K562 (cell line): Measurements from ENCODE around the gene PIK3R6. TPM values are rescaled to one million over a fixed set of nuclear protein-coding genes. Genes with fewer than 3 reads are reported as not detected.

Source experiments
- ATAC-seq: fragments of 200-7000 bp; cut with Tn5 transposase; 3 replicates; pipeline ENCODE4 v1.9.1; 2020; ENCODE audit warnings: moderate library complexity
- BruUV-seq: library from RNA; stranded (reverse); fragments of 400-500 nt; replicated peaks from 2 replicates; lab custom pipeline; 2021; lab: Mats Ljungman, UMichigan
- CTCF ChIA-PET: fragments of 300-600 bp; formaldehyde crosslinking; extraction: SDS; loops from one replicate; lab custom pipeline; 2021; ENCODE audit warnings: low intra/inter-chr PET ratio; lab: Yijun Ruan, JAX
- POLR2A ChIA-PET: fragments of 300-600, 350-650 bp; sonication (Branson Sonifier 250); formaldehyde crosslinking; extraction: SDS; loops from one replicate; lab custom pipeline; 2021; ENCODE audit warnings: antibody characterized with exemption, inconsistent platforms; lab: Yijun Ruan, JAX
- DNase-seq, 4 experiments: peaks; one replicate each; pipeline versions ENCODE4 v3.0.0 to v3.0.0-alpha.2; 2011 to 2018; ENCODE audit warnings: low spot score in 3 of 4, mixed read lengths in 3 of 4; ENCODE audit errors: extremely low read depth in 1 of 4
- FAIRE-seq: peaks from 2 replicates; lab custom pipeline; 2011; peaks lifted over from hg19 to GRCh38; lab: Jason Lieb, UNC
- H2AFZ ChIP-seq: 2 replicates; pipeline ENCODE4 v1.6.0; 2011; ENCODE audit warnings: low read depth, low read length, control low read depth, inconsistent platforms
- H3K27ac ChIP-seq: fragments of 200-600 bp; 3 replicates; pipeline ENCODE4 v1.8.0; 2011; ENCODE audit warnings: low read depth, mild to moderate bottlenecking, control low read depth, inconsistent platforms, low read length, moderate library complexity, mixed read lengths; ENCODE audit errors: extremely low read depth
- H3K27me3 ChIP-seq, 2 experiments: fragments of 300-600 bp in 1 of 2; 2 replicates in 1 of 2; 3 replicates in 1 of 2; pipeline versions ENCODE4 v1.6.0 to v1.8.0; 2011; ENCODE audit warnings: inconsistent platforms in 2 of 2, low read length in 2 of 2, mild to moderate bottlenecking in 1 of 2, mixed read lengths in 1 of 2, moderate library complexity in 1 of 2; ENCODE audit not compliant: control insufficient read depth in 2 of 2, insufficient read depth in 2 of 2
- H3K36me3 ChIP-seq: fragments of 300-600 bp; 3 replicates; pipeline ENCODE4 v1.8.0; 2011; ENCODE audit warnings: mild to moderate bottlenecking, low read length, inconsistent platforms; ENCODE audit not compliant: control insufficient read depth, insufficient read depth
- H3K4me1 ChIP-seq, 2 experiments: fragments of 200-600 bp in 1 of 2; replicated peaks in 1 of 2; 2 replicates in 1 of 2; 3 replicates in 1 of 2; pipeline versions ENCODE4 v1.5.1 to v1.8.0; 2011; ENCODE audit warnings: inconsistent platforms in 2 of 2, low read length in 2 of 2, mild to moderate bottlenecking in 1 of 2, mixed read lengths in 1 of 2, moderate library complexity in 1 of 2; ENCODE audit not compliant: control insufficient read depth in 2 of 2, insufficient read depth in 2 of 2
- H3K4me2 ChIP-seq: 2 replicates; pipeline ENCODE4 v1.6.1; 2011; ENCODE audit warnings: low read length, control low read depth, inconsistent platforms, mixed read lengths; ENCODE audit not compliant: insufficient read depth
- H3K4me3 ChIP-seq: fragments of 200-600 bp; sonication (generic), shearing (Covaris generic); 2 replicates; pipeline ENCODE4 v1.5.1; 2016; ENCODE audit warnings: control low read depth, inconsistent platforms
- H3K79me2 ChIP-seq: fragments of 200-600 bp; 3 replicates; pipeline ENCODE4 v1.8.0; 2011; ENCODE audit warnings: low read length, inconsistent platforms; ENCODE audit not compliant: control insufficient read depth, insufficient read depth
- H3K9ac ChIP-seq, 2 experiments: 2 replicates each; pipeline versions ENCODE4 v1.6.0 to v1.6.1; 2011; ENCODE audit warnings: low read depth in 2 of 2, low read length in 2 of 2, control low read depth in 1 of 2, inconsistent platforms in 1 of 2, mild to moderate bottlenecking in 1 of 2, mixed read lengths in 1 of 2; ENCODE audit not compliant: insufficient read depth in 1 of 2
- H3K9me1 ChIP-seq: one replicate; pipeline ENCODE4 v1.6.0; 2011; ENCODE audit warnings: inconsistent platforms, mild to moderate bottlenecking, low read length, moderate library complexity; ENCODE audit not compliant: control insufficient read depth, insufficient read depth
- H3K9me3 ChIP-seq: replicated peaks from 2 replicates; pipeline ENCODE4 v1.5.1; 2011; ENCODE audit warnings: low read depth, low read length, inconsistent platforms; ENCODE audit not compliant: control insufficient read depth, insufficient read depth
- H4K20me1 ChIP-seq: replicated peaks from 2 replicates; pipeline ENCODE4 v1.6.1; 2011; ENCODE audit warnings: low read length, inconsistent platforms, mixed read lengths; ENCODE audit not compliant: control insufficient read depth, insufficient read depth
- ARID4B ChIP-seq: sonication (generic); formaldehyde crosslinking; IDR thresholded peaks from 2 replicates; pipeline ENCODE4 v1.8.0; 2022; ENCODE audit warnings: mild to moderate bottlenecking, missing genetic modification reagents
- CCNT2 ChIP-seq: IDR thresholded peaks from 2 replicates; pipeline ENCODE4 v1.6.1; 2011; ENCODE audit warnings: borderline replicate concordance, low read depth, mild to moderate bottlenecking, moderate library complexity, mixed read lengths, low read length; ENCODE audit not compliant: insufficient read length; ENCODE audit errors: extremely low read depth
- EZH2 ChIP-seq: IDR thresholded peaks from 2 replicates; pipeline ENCODE4 v1.6.1; 2012; ENCODE audit warnings: low read depth, mild to moderate bottlenecking, inconsistent platforms, low read length, borderline replicate concordance
- HSF4 ChIP-seq: fragments of 250-450 bp; sonication (Bioruptor Pico); IDR thresholded peaks from 2 replicates; pipeline ENCODE4 v2.1.2; 2022; ENCODE audit warnings: mild to moderate bottlenecking, moderate library complexity, borderline replicate concordance
- MEIS2 ChIP-seq: fragments of 450-650 bp; IDR thresholded peaks from 2 replicates; pipeline ENCODE4 v1.6.1; 2014; ENCODE audit warnings: mild to moderate bottlenecking; ENCODE audit not compliant: partially characterized antibody
- PML ChIP-seq: IDR thresholded peaks from 2 replicates; pipeline ENCODE4 v1.6.1; 2012; ENCODE audit warnings: low read length, inconsistent platforms
- REST ChIP-seq, 2 experiments: fragments of 450-650 bp; formaldehyde crosslinking in 1 of 2; IDR thresholded peaks; 2 replicates each; pipeline versions ENCODE4 v1.4.0 to v1.6.1; 2014 to 2020; ENCODE audit warnings: mild to moderate bottlenecking in 2 of 2, borderline replicate concordance in 1 of 2, low read depth in 1 of 2
- SMARCC2 ChIP-seq: fragments of 450-650 bp; IDR thresholded peaks from 2 replicates; pipeline ENCODE4 v1.6.1; 2017; ENCODE audit warnings: antibody characterized with exemption, moderate library complexity, mild to moderate bottlenecking, low read depth
- ZNF354B ChIP-seq: fragments of 250-450 bp; sonication (Bioruptor Pico); IDR thresholded peaks from 2 replicates; pipeline ENCODE4 v1.4.0; 2020
- ZNF830 ChIP-seq: fragments of 250-450 bp; sonication (Bioruptor Pico); IDR thresholded peaks from 2 replicates; pipeline ENCODE4 v1.5.0; 2021; ENCODE audit warnings: mild to moderate bottlenecking
- WGBS: fragments of 100-300 bp; shearing (Covaris generic); methylation state at CpG from one replicate; pipeline ENCODE4 v1.1.6; 2016; ENCODE audit warnings: low coverage, mixed read lengths; ENCODE audit not compliant: insufficient coverage; ENCODE audit errors: missing lambda C conversion rate; 5-methylcytosine and 5-hydroxymethylcytosine counted together
- in situ Hi-C: fragments of 300-500 bp; cut with MboI; formaldehyde crosslinking; loops from 4 replicates; pipeline ENCODE4 v1.15.0; 2018; ENCODE audit warnings: inconsistent platforms, mixed read lengths
- intact Hi-C: fragments of 100-400 bp; cut with micrococcal nuclease; formaldehyde crosslinking; loops from 2 replicates; pipeline ENCODE4 v1.14.2; 2022
- polyA plus RNA-seq, 8 experiments: library from polyadenylated mRNA; depleted of rRNA in 4 of 8; stranded (reverse) in 5 of 8; unstranded in 3 of 8; fragments of >200 nt; fragmentation: Nextera tagmentation in 2 of 8; fragmentation: Illumina TruSeq in 1 of 8; extraction: Ambion mirVana in 2 of 8; extraction: Trizol in 1 of 8; gene quantifications; 2 replicates each; pipeline versions ENCODE4 v1.2.1 to v1.2.3, GENCODE V29; 2011 to 2014; ENCODE audit warnings: inconsistent platforms in 1 of 8, missing spikeins in 1 of 8
- total RNA-seq, 7 experiments: library from RNA; depleted of rRNA in 6 of 7; stranded (reverse); fragments of >200 nt in 6 of 7; fragmentation: Illumina TruSeq in 2 of 7; extraction: Trizol in 2 of 7; gene quantifications; 2 replicates each; pipeline versions ENCODE4 v1.2.1 to v1.2.3, GENCODE V29; 2011 to 2021; ENCODE audit warnings: low replicate concordance in 1 of 7

PIK3R6 gene
- total and polyA plus RNA-seq, 9 of the 15 experiments (the other 6 are each of a cell fraction or from before 2014, with no cell fraction given), result 0.04 TPM; not detected in 8

GRCh38 chr17:8754890-8755289 lies 112.6 kb downstream of the PIK3R6 start:
- Histone ChIP-seq H3K4me3 (no peak overlapping the region), H3K79me2 (no peaks in the 10 kb centered on the region), H3K27ac (no peak overlapping the region), H2AFZ (no peak overlapping the region), H3K4me2 (no peak overlapping the region), H3K9me3 (no peaks in the 10 kb centered on the region), H3K9ac (no peak overlapping the region), H3K27me3 (peaks cover 6 to 33% of the 10 kb centered on the region in 2 experiments; a peak in 3 of 5 replicates), H4K20me1 (no peaks in the 10 kb centered on the region), H3K9me1 (no peaks in the 10 kb centered on the region), H3K4me1 (no peaks in the 10 kb centered on the region), H3K36me3 (no peaks in the 10 kb centered on the region)
- CTCF ChIA-PET, result no interaction called here
- no peak for DNase-seq
- BruUV-seq, result no TSS peak
- in situ Hi-C loops (loop anchor here (10.0 kb wide), 1 partner anchor 350 kb away; no protein-coding TSS in a partner anchor), intact Hi-C loops (no loop called here)
- no peak for FAIRE-seq
- 0% methylated on average over 7 of the region's 8 CpGs for WGBS
- ATAC-seq, result no peak
- POLR2A ChIA-PET, result interaction anchor here (0.6 kb wide), 2 partner anchors 238 to 490 kb away, joined by 3 read pairs; no protein-coding TSS in a partner anchor
- TF ChIP-seq SMARCC2 (no peak), CCNT2 (no peak), ZNF830 (CRISPR knock-in tag) (no peak), EZH2 (no peak), ARID4B (no peak), REST (IDR thresholded peaks at IDR 0.05; ENCODE audit: borderline replicate concordance) (no peak), REST (CRISPR knock-in tag; IDR thresholded peaks at IDR 0.05; ENCODE audit: low read depth) (no peak), ZNF354B (CRISPR knock-in tag) (no peak), HSF4 (CRISPR knock-in tag) (no peak), MEIS2 (no peak), PML (no peak)
